Trophoblast cell (in vitro differentiated cells and primary cell): ENCODE results near the gene TPH2.
A peak's percentile ranks its signal among the peaks of the same experiment; 100 is the strongest.

Experiments used
- DNase-seq, 2 donors: peaks; one replicate each; pipeline ENCODE4 v3.0.0-alpha.2; 2016
- H2AFZ ChIP-seq: 2 replicates; pipeline ENCODE4 v1.6.1; 2013; ENCODE audit warnings: low read length, moderate library complexity, mild to moderate bottlenecking; ENCODE audit not compliant: insufficient read depth, poor library complexity
- H2AK5ac ChIP-seq: 2 replicates; pipeline ENCODE4 v1.6.1; 2013; ENCODE audit warnings: mild to moderate bottlenecking, low read length
- H2BK120ac ChIP-seq: 2 replicates; pipeline ENCODE4 v1.6.1; 2013; ENCODE audit warnings: low read length, mild to moderate bottlenecking, moderate library complexity; ENCODE audit not compliant: insufficient read depth, poor library complexity
- H2BK12ac ChIP-seq: 2 replicates; pipeline ENCODE4 v1.6.1; 2013; ENCODE audit warnings: mild to moderate bottlenecking, low read length, moderate library complexity
- H2BK5ac ChIP-seq: 2 replicates; pipeline ENCODE4 v1.6.1; 2013; ENCODE audit warnings: low read length, low read depth, moderate library complexity, mild to moderate bottlenecking; ENCODE audit not compliant: poor library complexity
- H3K14ac ChIP-seq: 2 replicates; pipeline ENCODE4 v1.6.1; 2013; ENCODE audit warnings: mild to moderate bottlenecking, low read length
- H3K18ac ChIP-seq: 2 replicates; pipeline ENCODE4 v1.6.1; 2013; ENCODE audit warnings: mild to moderate bottlenecking, low read length
- H3K23ac ChIP-seq: 2 replicates; pipeline ENCODE4 v1.6.1; 2013; ENCODE audit warnings: low read length
- H3K27ac ChIP-seq: 2 replicates; pipeline ENCODE4 v1.5.1; 2013; ENCODE audit warnings: low read depth, mild to moderate bottlenecking, inconsistent platforms, low read length, moderate library complexity
- H3K27me3 ChIP-seq: 2 replicates; pipeline ENCODE4 v1.6.1; 2013; ENCODE audit warnings: inconsistent platforms, mild to moderate bottlenecking, low read length, moderate library complexity; ENCODE audit not compliant: insufficient read depth
- H3K36me3 ChIP-seq, 2 experiments: 1 replicate in 1 of 2; 2 replicates in 1 of 2; pipeline ENCODE4 v1.6.1; 2013; ENCODE audit warnings: low read length in 2 of 2, mild to moderate bottlenecking in 2 of 2, moderate library complexity in 1 of 2; ENCODE audit not compliant: insufficient read depth in 2 of 2, control insufficient read depth in 1 of 2
- H3K4ac ChIP-seq: 2 replicates; pipeline ENCODE4 v1.6.1; 2013; ENCODE audit warnings: low read depth, mild to moderate bottlenecking, low read length, moderate library complexity
- H3K4me1 ChIP-seq, 2 experiments: 1 replicate in 1 of 2; 2 replicates in 1 of 2; pipeline ENCODE4 v1.6.1; 2013; ENCODE audit warnings: low read length in 2 of 2, mild to moderate bottlenecking in 2 of 2, moderate library complexity in 1 of 2; ENCODE audit not compliant: insufficient read depth in 2 of 2, control insufficient read depth in 1 of 2
- H3K4me2 ChIP-seq: 2 replicates; pipeline ENCODE4 v1.6.1; 2013; ENCODE audit warnings: inconsistent platforms, mild to moderate bottlenecking, low read length, moderate library complexity
- H3K4me3 ChIP-seq: 2 replicates; pipeline ENCODE4 v1.5.1; 2013; ENCODE audit warnings: mild to moderate bottlenecking, low read depth, low read length, inconsistent platforms
- H3K79me1 ChIP-seq: one replicate; pipeline ENCODE4 v1.6.1; 2013; ENCODE audit warnings: low read length
- H3K79me2 ChIP-seq: 2 replicates; pipeline ENCODE4 v1.6.1; 2013; ENCODE audit warnings: low read length, mild to moderate bottlenecking; ENCODE audit not compliant: control insufficient read depth, insufficient read depth, poor library complexity
- H3K9ac ChIP-seq: 2 replicates; pipeline ENCODE4 v1.6.1; 2013; ENCODE audit warnings: mild to moderate bottlenecking, low read length
- H3K9me3 ChIP-seq: 2 replicates; pipeline ENCODE4 v1.6.1; 2013; ENCODE audit warnings: low read depth, mild to moderate bottlenecking, control low read depth, inconsistent platforms, low read length; ENCODE audit not compliant: insufficient read depth
- H4K12ac ChIP-seq: 2 replicates; pipeline ENCODE4 v1.6.1; 2013; ENCODE audit warnings: low read depth, mild to moderate bottlenecking, low read length, moderate library complexity
- H4K8ac ChIP-seq: 2 replicates; pipeline ENCODE4 v1.6.1; 2013; ENCODE audit warnings: low read depth, mild to moderate bottlenecking, low read length, moderate library complexity
- H4K91ac ChIP-seq: one replicate; pipeline ENCODE4 v1.6.1; 2013; ENCODE audit warnings: low read depth, mild to moderate bottlenecking, low read length, moderate library complexity
- WGBS: extraction: QIAGEN DNeasy Blood & Tissue Kit; methylation state at CpG from one replicate; pipeline ENCODE4 v1.1.7; 2013; ENCODE audit warnings: missing lambda C conversion rate; ENCODE audit not compliant: insufficient read length, insufficient coverage; ENCODE audit errors: extremely low coverage; 5-methylcytosine and 5-hydroxymethylcytosine counted together

The TPH2 gene

GRCh38 chr12:71999795-72000194 is 61.1 kb downstream of the TPH2 start:
- no peak overlapping the region for H3K18ac ChIP-seq
- no peaks in the 10 kb centered on the region for H3K4me1 ChIP-seq
- H2BK5ac ChIP-seq, result no peak overlapping the region
- H3K9ac ChIP-seq, result no peak overlapping the region
- H2BK120ac ChIP-seq, result no peak overlapping the region
- no peak overlapping the region for H2BK12ac ChIP-seq
- no CpG with 5 or more reads among the region's 1 CpG for WGBS
- no peaks in the 10 kb centered on the region for H3K27me3 ChIP-seq
- H3K9me3 ChIP-seq, result no peaks in the 10 kb centered on the region
- H3K79me2 ChIP-seq, result no peaks in the 10 kb centered on the region
- H3K79me1 ChIP-seq, result no peaks in the 10 kb centered on the region
- no peak overlapping the region for H3K4ac ChIP-seq
- no peak overlapping the region for H3K27ac ChIP-seq
- no peak overlapping the region for H4K8ac ChIP-seq
- H3K36me3 ChIP-seq, result no peaks in the 10 kb centered on the region
- H2AK5ac ChIP-seq, result no peak overlapping the region
- no peak overlapping the region for H2AFZ ChIP-seq
- H3K14ac ChIP-seq, result no peak overlapping the region
- no peak for DNase-seq
- no peak overlapping the region for H4K12ac ChIP-seq
- H3K23ac ChIP-seq, result no peak overlapping the region
- H3K4me3 ChIP-seq, result no peak overlapping the region
- no peak overlapping the region for H4K91ac ChIP-seq
- H3K4me2 ChIP-seq, result no peak overlapping the region

GRCh38 chr12:72000969-72001648 is 62.5 kb downstream of the TPH2 start:
- H2BK5ac ChIP-seq, result no peak overlapping the region
- H3K18ac ChIP-seq, result no peak overlapping the region
- H2BK120ac ChIP-seq, result no peak overlapping the region
- H4K12ac ChIP-seq, result no peak overlapping the region
- H3K4me1 ChIP-seq, result no peaks in the 10 kb centered on the region
- no peaks in the 10 kb centered on the region for H3K36me3 ChIP-seq
- H4K8ac ChIP-seq, result no peak overlapping the region
- DNase-seq, result no peak
- H3K23ac ChIP-seq, result no peak overlapping the region
- no peaks in the 10 kb centered on the region for H3K9me3 ChIP-seq
- no peak overlapping the region for H3K9ac ChIP-seq
- H2AK5ac ChIP-seq, result no peak overlapping the region
- H2BK12ac ChIP-seq, result no peak overlapping the region
- H3K14ac ChIP-seq, result no peak overlapping the region
- H3K27ac ChIP-seq, result no peak overlapping the region
- no peak overlapping the region for H3K4me2 ChIP-seq
- no peak overlapping the region for H3K4ac ChIP-seq
- no peaks in the 10 kb centered on the region for H3K79me1 ChIP-seq
- no peak overlapping the region for H2AFZ ChIP-seq
- no peak overlapping the region for H3K4me3 ChIP-seq
- no peaks in the 10 kb centered on the region for H3K79me2 ChIP-seq
- H4K91ac ChIP-seq, result no peak overlapping the region
- no CpG with 5 or more reads among the region's 9 CpGs for WGBS
- H3K27me3 ChIP-seq, result no peaks in the 10 kb centered on the region

GRCh38 chr12:72006766-72007165 is 68.1 kb downstream of the TPH2 start:
- Histone ChIP-seq H3K9me3 (no peaks in the 10 kb centered on the region), H3K14ac (no peak overlapping the region), H3K18ac (no peak overlapping the region), H3K79me2 (no peaks in the 10 kb centered on the region), H2AK5ac (no peak overlapping the region), H3K4ac (no peak overlapping the region), H3K27ac (no peak overlapping the region), H2BK5ac (no peak overlapping the region), H4K91ac (no peak overlapping the region), H2BK12ac (no peak overlapping the region), H3K4me1 (peaks cover 0 to 5% of the 10 kb centered on the region in 2 experiments), H3K4me2 (no peak overlapping the region), H2AFZ (no peak overlapping the region), H2BK120ac (no peak overlapping the region), H3K23ac (no peak overlapping the region), H4K12ac (no peak overlapping the region), H3K27me3 (no peaks in the 10 kb centered on the region), H3K36me3 (no peaks in the 10 kb centered on the region), H3K4me3 (no peak overlapping the region), H3K9ac (no peak overlapping the region), H3K79me1 (no peaks in the 10 kb centered on the region), H4K8ac (no peak overlapping the region)
- WGBS, result no CpG with 5 or more reads among the region's 2 CpGs
- DNase-seq, result peak; percentile 11 to 59

- no CpG with 5 or more reads among the region's 4 CpGs for WGBS
- H3K9me3 ChIP-seq, result no peaks in the 10 kb centered on the region
- peak; percentile 19 to 61 for DNase-seq
- no peak overlapping the region for H3K4me3 ChIP-seq
- H3K36me3 ChIP-seq, result no peaks in the 10 kb centered on the region
- no peak overlapping the region for H2BK5ac ChIP-seq
- H3K27me3 ChIP-seq, result no peaks in the 10 kb centered on the region
- no peak overlapping the region for H4K8ac ChIP-seq
- H2BK120ac ChIP-seq, result no peak overlapping the region
- H4K12ac ChIP-seq, result no peak overlapping the region
- no peaks in the 10 kb centered on the region for H3K79me1 ChIP-seq
- no peak overlapping the region for H3K4ac ChIP-seq
- H3K79me2 ChIP-seq, result no peaks in the 10 kb centered on the region
- no peak overlapping the region for H3K27ac ChIP-seq
- H3K14ac ChIP-seq, result no peak overlapping the region
- no peak overlapping the region for H3K23ac ChIP-seq
- H3K18ac ChIP-seq, result no peak overlapping the region
- H3K9ac ChIP-seq, result no peak overlapping the region
- H3K4me2 ChIP-seq, result no peak overlapping the region
- H2AK5ac ChIP-seq, result no peak overlapping the region
- H3K4me1 ChIP-seq, result peaks cover 2 to 11% of the 10 kb centered on the region in 2 experiments
- H2AFZ ChIP-seq, result no peak overlapping the region
- H2BK12ac ChIP-seq, result no peak overlapping the region
- no peak overlapping the region for H4K91ac ChIP-seq
These were observed 71.7 kb downstream of the TPH2 start for GRCh38 chr12:72010356-72010755.
